Esophagus muscularis mucosa (tissue), 4 donors: ENCODE measurements around the gene EBF3. TPM values are rescaled to one million over a fixed set of nuclear protein-coding genes. Genes with fewer than 3 reads are reported as not detected.

Experiments
- DNase-seq: peaks from one replicate; pipeline ENCODE4 v3.0.0-alpha.2; 2017; ENCODE audit errors: extremely low spot score
- H3K27ac ChIP-seq, 4 donors: fragments of 200-600 bp; sonication (generic); replicated peaks in 1 of 4; 1 replicate in 3 of 4; 2 replicates in 1 of 4; pipeline ENCODE4 v1.5.1; 2016 to 2019; ENCODE audit warnings: mild to moderate bottlenecking in 1 of 4
- H3K27me3 ChIP-seq, 4 donors: fragments of 200-600 bp; sonication (generic); one replicate each; pipeline versions ENCODE4 v1.5.1 to v1.6.0; 2016 to 2019
- H3K36me3 ChIP-seq, 4 donors: fragments of 200-600 bp; sonication (generic); one replicate each; pipeline ENCODE4 v1.5.1; 2016 to 2019
- H3K4me1 ChIP-seq, 4 donors: fragments of 200-600 bp; sonication (generic); one replicate each; pipeline ENCODE4 v1.5.1; 2016 to 2019
- H3K4me3 ChIP-seq, 4 donors: fragments of 200-600 bp; sonication (generic); 1 replicate in 2 of 4; 2 replicates in 2 of 4; pipeline ENCODE4 v1.5.1; 2016 to 2019; ENCODE audit warnings: mild to moderate bottlenecking in 4 of 4, moderate library complexity in 1 of 4
- H3K9me3 ChIP-seq, 4 donors: fragments of 200-600 bp; sonication (generic); 1 replicate in 3 of 4; 2 replicates in 1 of 4; pipeline ENCODE4 v1.5.1; 2016 to 2019
- EP300 ChIP-seq: sonication (generic); formaldehyde crosslinking; IDR thresholded peaks from one replicate; pipeline ENCODE4 v1.6.1; 2017; ENCODE audit warnings: antibody characterized with exemption
- POLR2A ChIP-seq: fragments of 450-650 bp; IDR thresholded peaks from one replicate; pipeline ENCODE4 v1.6.1; 2017; ENCODE audit warnings: antibody characterized with exemption, moderate library complexity, mild to moderate bottlenecking, low read depth
- POLR2AphosphoS5 ChIP-seq, 2 donors: sonication (generic); formaldehyde crosslinking; IDR thresholded peaks; one replicate each; pipeline ENCODE4 v1.6.1; 2017; ENCODE audit warnings: antibody characterized with exemption in 2 of 2
- WGBS: methylation state at CpG from one replicate; pipeline ENCODE4 v1.1.5; 2018; 5-methylcytosine and 5-hydroxymethylcytosine counted together
- intact Hi-C: fragments of 100-400 bp; cut with DNase I; formaldehyde crosslinking; loops from one replicate; pipeline ENCODE4 v1.15.1; 2023
- total RNA-seq, 4 donors: library from RNA; depleted of rRNA; stranded (reverse); fragments of >200 nt; gene quantifications; one replicate each; pipeline versions ENCODE4 v1.1.0 to v1.2.1, GENCODE V29; 2016
- TF ChIP-seq, protein P1 (sequence below), 3 experiments: fragments of 200-600 bp in 2 of 3; fragments of 450-650 bp in 1 of 3; sonication (generic) in 2 of 3; IDR thresholded peaks; one replicate each; pipeline ENCODE4 v1.5.1; 2017 to 2019; ENCODE audit warnings: antibody characterized with exemption in 3 of 3, mild to moderate bottlenecking in 2 of 3, moderate library complexity in 1 of 3

EBF3 gene
- total RNA-seq, 4 donors from 2014 or later, result 2.9 to 7.3 (median 5.2) TPM

GRCh38 chr10:129972966-129973673 is 9.0 kb upstream of the EBF3 start:
- TF ChIP-seq EP300, result no peak
- TF ChIP-seq, protein P1, sequence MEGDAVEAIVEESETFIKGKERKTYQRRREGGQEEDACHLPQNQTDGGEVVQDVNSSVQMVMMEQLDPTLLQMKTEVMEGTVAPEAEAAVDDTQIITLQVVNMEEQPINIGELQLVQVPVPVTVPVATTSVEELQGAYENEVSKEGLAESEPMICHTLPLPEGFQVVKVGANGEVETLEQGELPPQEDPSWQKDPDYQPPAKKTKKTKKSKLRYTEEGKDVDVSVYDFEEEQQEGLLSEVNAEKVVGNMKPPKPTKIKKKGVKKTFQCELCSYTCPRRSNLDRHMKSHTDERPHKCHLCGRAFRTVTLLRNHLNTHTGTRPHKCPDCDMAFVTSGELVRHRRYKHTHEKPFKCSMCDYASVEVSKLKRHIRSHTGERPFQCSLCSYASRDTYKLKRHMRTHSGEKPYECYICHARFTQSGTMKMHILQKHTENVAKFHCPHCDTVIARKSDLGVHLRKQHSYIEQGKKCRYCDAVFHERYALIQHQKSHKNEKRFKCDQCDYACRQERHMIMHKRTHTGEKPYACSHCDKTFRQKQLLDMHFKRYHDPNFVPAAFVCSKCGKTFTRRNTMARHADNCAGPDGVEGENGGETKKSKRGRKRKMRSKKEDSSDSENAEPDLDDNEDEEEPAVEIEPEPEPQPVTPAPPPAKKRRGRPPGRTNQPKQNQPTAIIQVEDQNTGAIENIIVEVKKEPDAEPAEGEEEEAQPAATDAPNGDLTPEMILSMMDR (IDR thresholded peaks at IDR 0.05), result no peak
- TF ChIP-seq POLR2AphosphoS5 (IDR thresholded peaks at IDR 0.05), result no peak
- TF ChIP-seq POLR2A, result no peak
- DNase-seq, result no peak
- WGBS, result 48% methylated on average over 16 of the region's 59 CpGs
- peaks cover 0 to 100% (median 48%) of the 10 kb centered on the region in 4 donors for H3K27me3 ChIP-seq
- H3K27ac ChIP-seq, result no peak overlapping the region
- peaks cover 39 to 51% (median 44%) of the 10 kb centered on the region in 4 donors for H3K4me1 ChIP-seq
- no peaks in the 10 kb centered on the region for H3K36me3 ChIP-seq
- intact Hi-C loops, result loop anchor here (5.0 kb wide), 1 partner anchor 1761 kb away; no protein-coding TSS in a partner anchor
- H3K4me3 ChIP-seq, result peak overlapping the region; percentile 26 to 56 (median 40)
- H3K9me3 ChIP-seq, result no peaks in the 10 kb centered on the region

DNA sequence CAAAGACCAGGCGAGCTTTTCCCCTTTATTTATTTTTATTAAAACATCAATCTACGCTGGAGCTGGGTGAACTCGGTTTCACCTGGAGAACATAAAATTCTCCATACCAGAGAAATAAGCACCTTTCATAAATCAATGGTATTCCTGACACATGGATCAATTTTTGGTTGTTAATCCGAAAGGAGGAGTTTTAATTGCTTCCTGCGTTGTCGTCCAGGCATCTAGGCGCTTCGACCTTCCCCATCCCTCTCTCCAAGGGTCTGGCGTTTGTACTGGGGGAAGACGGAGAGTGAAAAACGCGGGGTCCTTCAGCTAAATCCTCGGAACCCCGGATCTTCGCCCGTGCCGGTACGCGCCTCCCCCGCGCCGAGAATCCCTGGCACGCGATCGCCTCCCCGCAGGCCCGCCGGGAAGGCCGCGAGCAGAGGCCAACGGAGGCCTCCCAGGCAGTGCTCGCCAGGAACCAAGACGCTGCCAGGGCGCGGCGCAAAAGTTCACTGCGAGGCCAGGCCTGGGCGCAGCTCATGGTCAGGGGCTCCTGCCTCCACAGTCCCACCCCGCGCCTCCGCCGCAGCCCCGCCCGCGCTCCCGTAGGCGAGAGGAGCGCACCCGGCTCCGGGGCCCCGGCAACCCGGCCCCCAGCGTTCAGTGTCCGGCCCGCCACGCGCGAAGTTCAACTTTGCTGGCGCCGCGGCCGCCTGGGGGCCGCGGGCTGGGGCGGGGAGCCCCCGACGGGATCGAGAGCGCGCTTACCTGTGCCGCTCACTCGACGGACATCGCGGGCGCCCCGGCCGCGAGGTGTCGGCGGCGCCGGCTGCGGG is 8.3 kb upstream of the EBF3 start:
- TF ChIP-seq POLR2A (no peak), EP300 (no peak), POLR2AphosphoS5 (IDR thresholded peaks at IDR 0.05) (no peak)
- TF ChIP-seq, protein P1 (IDR thresholded peaks at IDR 0.05), result no peak
- Histone ChIP-seq H3K36me3 (no peaks in the 10 kb centered on the region), H3K4me3 (peak overlapping the region; percentile 26 to 56 (median 40)), H3K9me3 (no peaks in the 10 kb centered on the region), H3K4me1 (peaks cover 39 to 59% (median 51%) of the 10 kb centered on the region in 4 donors), H3K27me3 (peaks cover 3 to 100% (median 54%) of the 10 kb centered on the region in 4 donors), H3K27ac (no peak overlapping the region)
- DNase-seq, result no peak
- intact Hi-C loops, result loop anchor here (5.0 kb wide), 1 partner anchor 1760 kb away; no protein-coding TSS in a partner anchor
- 3% methylated on average over 29 of the region's 84 CpGs for WGBS

GRCh38 chr10:129971381-129972144 is 7.5 kb upstream of the EBF3 start:
- DNase-seq, result peak; percentile 88
- WGBS, result 2% methylated on average over 41 of the region's 84 CpGs
- peaks cover 3 to 100% (median 61%) of the 10 kb centered on the region in 4 donors for H3K27me3 ChIP-seq
- no peaks in the 10 kb centered on the region for H3K9me3 ChIP-seq
- H3K4me1 ChIP-seq, result peaks cover 39 to 67% (median 58%) of the 10 kb centered on the region in 4 donors
- no peak overlapping the region for H3K27ac ChIP-seq
- H3K4me3 ChIP-seq, result peak overlapping the region; percentile 47 to 56 (median 48)
- TF ChIP-seq POLR2A (no peak), POLR2AphosphoS5 (IDR thresholded peaks at IDR 0.05) (no peak)
- TF ChIP-seq, protein P1 (IDR thresholded peaks at IDR 0.05), result peak; percentile 43 to 68 (median 61)
- intact Hi-C loops, result loop anchor here (2.0 to 5.0 kb wide), 2 partner anchors 941 to 1759 kb away; no protein-coding TSS in a partner anchor
- no peaks in the 10 kb centered on the region for H3K36me3 ChIP-seq
